Heart right ventricle (tissue), 16 donors: ENCODE results near the gene EFHD2. TPM values are rescaled to one million over a fixed set of nuclear protein-coding genes. Genes with fewer than 3 reads are reported as not detected.

Experiments
- ATAC-seq, 8 donors: fragments of 200-7000 bp; cut with Tn5 transposase; one replicate each; pipeline ENCODE4 v1.9.1; 2020; ENCODE audit warnings: mild to moderate bottlenecking in 8 of 8, moderate library complexity in 8 of 8, moderate number of reproducible peaks in 1 of 8
- DNase-seq, 2 donors: peaks; one replicate each; pipeline ENCODE4 v3.0.0-alpha.2; 2020
- H3K27ac ChIP-seq, 10 donors: fragments of 200-600 bp; sonication (generic) in 2 of 10; one replicate each; pipeline versions ENCODE4 v1.5.0 to v1.8.0; 2020 to 2022; ENCODE audit warnings: mild to moderate bottlenecking in 3 of 10
- H3K27me3 ChIP-seq, 7 donors: fragments of 200-600 bp; one replicate each; pipeline ENCODE4 v1.8.0; 2021 to 2022; ENCODE audit warnings: mild to moderate bottlenecking in 2 of 7
- H3K36me3 ChIP-seq, 9 donors: fragments of 200-600 bp; sonication (generic) in 1 of 9; one replicate each; pipeline versions ENCODE4 v1.5.0 to v1.8.0; 2020 to 2022; ENCODE audit warnings: mild to moderate bottlenecking in 2 of 9
- H3K4me1 ChIP-seq, 9 donors: fragments of 200-600 bp; sonication (generic) in 1 of 9; one replicate each; pipeline versions ENCODE4 v1.5.0 to v1.8.0; 2020 to 2022; ENCODE audit warnings: mild to moderate bottlenecking in 4 of 9
- H3K4me3 ChIP-seq, 10 donors: fragments of 200-600 bp; sonication (generic) in 2 of 10; one replicate each; pipeline versions ENCODE4 v1.5.0 to v1.8.0; 2020 to 2022; ENCODE audit warnings: mild to moderate bottlenecking in 7 of 10, moderate library complexity in 2 of 10
- H3K9me3 ChIP-seq, 11 donors: fragments of 200-600 bp in 10 of 11; sonication (generic) in 2 of 11; one replicate each; pipeline versions ENCODE4 v1.5.0 to v1.8.0; 2013 to 2022; ENCODE audit warnings: mild to moderate bottlenecking in 2 of 11, control low read depth in 1 of 11, moderate library complexity in 1 of 11
- CTCF ChIP-seq, 9 donors: fragments of 200-600 bp; sonication (generic) in 2 of 9; IDR thresholded peaks; one replicate each; pipeline versions ENCODE4 v1.5.0 to v1.8.0; 2021 to 2022; ENCODE audit warnings: antibody characterized with exemption in 9 of 9, mild to moderate bottlenecking in 5 of 9, moderate library complexity in 1 of 9
- WGBS, 2 donors: extraction: QIAGEN DNeasy Blood & Tissue Kit; methylation state at CpG; one replicate each; pipeline ENCODE4 v1.1.7; 2013; ENCODE audit warnings: inconsistent platforms in 1 of 2; 5-methylcytosine and 5-hydroxymethylcytosine counted together
- intact Hi-C, 10 donors: fragments of 100-400 bp; cut with DNase I; formaldehyde crosslinking; loops; one replicate each; pipeline versions ENCODE4 v1.11.1 to v1.14.2; 2022
- polyA plus RNA-seq, 2 donors: library from polyadenylated mRNA; stranded (reverse); fragments of 200-250 nt; gene quantifications; one replicate each; pipeline ENCODE4 v1.2.3, GENCODE V29; 2013
- total RNA-seq, 10 donors: library from RNA; stranded (reverse); fragmentation: NEBNext Ultra II Directional in 3 of 10; extraction: Animal tissue kit (Norgen Biotek cat#: 25700) in 3 of 10; gene quantifications; one replicate each; pipeline versions ENCODE4 v1.2.1 to v1.2.4, GENCODE V29; 2021 to 2023
- donor health status: Arrhythmogenic right ventricular cardiomyopathy.
- donor health status: ischemic (EF 13 %, LVEDD 7.1; RV severe dilation, severe dysfunction).
- donor health status: healthy with polysubstance abuse.
- donor health status: DM: no; HTN: yes; CAD: no.
- donor health status: DM: no; HTN: no; CAD: no.
- donor health status: ischemic (EF 25% LVEDD 6.9; RV normal size, moderate dysfunction).
- donor health status: ischemic (EF 25% LVEDD 5.7; RV mildly dilated, moderate dysfunction).
- donor health status: healthy.
- donor health status: DM: yes; HTN: yes; CAD: no.
- donor health status: Ischemic cardiomyopathy.
- donor health status: ischemic (EF 35%, LVEDD 5.7; RV mildly dilated, moderate dysfunction).
- donor health status: nonischemic (EF 11% LVEDD 7.7; RV severe dilation, severe dysfunction).
- donor health status: DM: yes; HTN: yes; CAD: no.
- donor health status: PGD.
- donor health status: ischemic (EF 29% LVEDD 5.4; RV normal size, mild dysfunction).
- donor health status: nonischemic (EF 23%, LVEDD 6.1; RV moderate dilation, normal function).

Gene EFHD2
- total and polyA plus RNA-seq, 12 donors, result 9.4 to 32.1 (median 14.7) TPM

- H3K4me1 ChIP-seq, result peaks cover 8 to 65% (median 15%) of the 10 kb centered on the region in 9 donors
- no peak overlapping the region for H3K27ac ChIP-seq
- H3K27me3 ChIP-seq, result no peaks in the 10 kb centered on the region
- DNase-seq, result no peak
- H3K4me3 ChIP-seq, result no peak overlapping the region
- WGBS, 2 donors, result 88 to 92% methylated on average over 13 of the region's 13 CpGs
- intact Hi-C loops, result no loop called here
- peaks cover 0 to 55% (median 0%) of the 10 kb centered on the region in 9 donors for H3K36me3 ChIP-seq
- ATAC-seq, result peak in 1 of 8 donors; percentile 10
- no peaks in the 10 kb centered on the region for H3K9me3 ChIP-seq
- TF ChIP-seq CTCF (IDR thresholded peaks at IDR 0.05), result no peak
Measured at GRCh38 chr1:15424146-15424667, 14.5 kb downstream of the EFHD2 start.

GRCh38 chr1:15424981-15425380 is 15.3 kb downstream of the EFHD2 start:
- H3K4me3 ChIP-seq, result no peak overlapping the region
- H3K27me3 ChIP-seq, result no peaks in the 10 kb centered on the region
- whole genome bisulfite sequencing, 2 donors, result 88 to 94% methylated on average over 5 of the region's 5 CpGs
- no peak for TF ChIP-seq CTCF (IDR thresholded peaks at IDR 0.05)
- peaks cover 5 to 58% (median 11%) of the 10 kb centered on the region in 9 donors for H3K4me1 ChIP-seq
- H3K9me3 ChIP-seq, result no peaks in the 10 kb centered on the region
- DNase-seq (no peak), ATAC-seq (no peak)
- no peak overlapping the region for H3K27ac ChIP-seq
- intact Hi-C loops, result loop anchor here in 1 of 10 donors (5.0 kb wide), 1 partner anchor 98 kb away; no protein-coding TSS in a partner anchor
- peaks cover 0 to 62% (median 0%) of the 10 kb centered on the region in 9 donors for H3K36me3 ChIP-seq

GRCh38 chr1:15425521-15425920 is 15.8 kb downstream of the EFHD2 start:
- DNase-seq (no peak), ATAC-seq (no peak)
- Histone ChIP-seq H3K36me3 (peaks cover 0 to 60% (median 0%) of the 10 kb centered on the region in 9 donors), H3K27me3 (no peaks in the 10 kb centered on the region), H3K9me3 (no peaks in the 10 kb centered on the region), H3K4me3 (no peak overlapping the region), H3K27ac (no peak overlapping the region), H3K4me1 (peaks cover 5 to 52% (median 11%) of the 10 kb centered on the region in 9 donors)
- 97% methylated on average over 10 of the region's 10 CpGs for WGBS, 2 donors
- intact Hi-C loops, result loop anchor here in 1 of 10 donors (5.0 kb wide), 1 partner anchor 98 kb away; no protein-coding TSS in a partner anchor
- no peak for TF ChIP-seq CTCF (IDR thresholded peaks at IDR 0.05)

GRCh38 chr1:15425958-15426357 is 16.3 kb downstream of the EFHD2 start:
- peaks cover 0 to 63% (median 0%) of the 10 kb centered on the region in 9 donors for H3K36me3 ChIP-seq
- ATAC-seq, result no peak

More at GRCh38 chr1:15425958-15426357, 16.3 kb downstream of the EFHD2 start:
- intact Hi-C loops, result loop anchor here in 1 of 10 donors (5.0 kb wide), 1 partner anchor 99 kb away; no protein-coding TSS in a partner anchor
- Histone ChIP-seq H3K27me3 (no peaks in the 10 kb centered on the region), H3K27ac (no peak overlapping the region), H3K4me1 (peaks cover 5 to 48% (median 11%) of the 10 kb centered on the region in 9 donors), H3K9me3 (no peaks in the 10 kb centered on the region), H3K4me3 (no peak overlapping the region)
- no peak for DNase-seq
- 74 to 76% methylated on average over 6 of the region's 6 CpGs for WGBS, 2 donors
- no peak for TF ChIP-seq CTCF (IDR thresholded peaks at IDR 0.05)
